Amniotic stem cell (primary cell): ENCODE data around the gene KIF19.

ENCODE experiments used
- DNase-seq: peaks from one replicate; lab custom pipeline; 2025; lab: John Stamatoyannopoulos, UW

Gene KIF19

GRCh38 chr17:74340470-74341023 is 14.5 kb downstream of the KIF19 start:
- DNase-seq: no peak

DNA sequence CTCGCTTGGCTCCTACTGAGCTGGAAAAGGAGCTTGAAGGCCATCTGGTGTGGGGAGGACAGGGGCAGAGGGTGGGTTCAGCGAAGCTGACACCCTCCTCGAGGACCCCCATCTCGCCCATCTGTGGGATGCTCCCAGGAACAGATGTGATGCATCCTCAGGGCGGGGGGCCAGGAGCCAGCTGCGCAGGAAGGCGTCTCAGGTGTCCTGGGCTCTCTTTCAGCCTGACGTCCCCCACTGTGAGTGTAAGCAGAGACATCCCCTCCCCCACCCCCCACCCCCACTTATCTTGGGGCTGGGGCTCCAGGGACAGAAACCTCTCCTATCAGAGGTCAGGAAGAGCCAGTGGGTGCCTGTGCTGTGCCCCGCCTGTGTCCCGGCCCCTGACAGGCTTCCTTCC is 16.2 kb downstream of the KIF19 start:
- no peak for DNase-seq

- no peak for DNase-seq
These were observed 17.1 kb downstream of the KIF19 start for GRCh38 chr17:74343121-74343520.

- no peak for DNase-seq
These were observed 17.7 kb downstream of the KIF19 start for GRCh38 chr17:74343526-74344284.

DNA sequence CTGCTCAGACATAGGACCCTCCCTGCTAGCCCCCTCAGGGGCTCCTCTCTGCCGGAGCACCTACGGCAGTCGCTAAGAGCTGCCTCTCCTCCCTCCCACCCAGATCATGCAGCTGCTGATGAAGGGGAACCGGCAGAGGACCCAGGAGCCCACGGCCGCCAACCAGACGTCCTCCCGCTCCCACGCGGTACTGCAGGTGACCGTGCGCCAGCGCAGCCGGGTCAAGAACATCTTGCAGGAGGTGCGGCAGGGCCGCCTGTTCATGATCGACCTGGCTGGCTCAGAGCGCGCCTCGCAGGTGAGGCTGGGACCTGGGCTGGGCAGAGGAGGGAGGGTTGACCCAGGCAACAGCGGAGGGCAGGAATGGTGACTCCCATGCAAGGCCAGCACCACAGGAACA is 18.6 kb downstream of the KIF19 start:
- no peak for DNase-seq

DNA sequence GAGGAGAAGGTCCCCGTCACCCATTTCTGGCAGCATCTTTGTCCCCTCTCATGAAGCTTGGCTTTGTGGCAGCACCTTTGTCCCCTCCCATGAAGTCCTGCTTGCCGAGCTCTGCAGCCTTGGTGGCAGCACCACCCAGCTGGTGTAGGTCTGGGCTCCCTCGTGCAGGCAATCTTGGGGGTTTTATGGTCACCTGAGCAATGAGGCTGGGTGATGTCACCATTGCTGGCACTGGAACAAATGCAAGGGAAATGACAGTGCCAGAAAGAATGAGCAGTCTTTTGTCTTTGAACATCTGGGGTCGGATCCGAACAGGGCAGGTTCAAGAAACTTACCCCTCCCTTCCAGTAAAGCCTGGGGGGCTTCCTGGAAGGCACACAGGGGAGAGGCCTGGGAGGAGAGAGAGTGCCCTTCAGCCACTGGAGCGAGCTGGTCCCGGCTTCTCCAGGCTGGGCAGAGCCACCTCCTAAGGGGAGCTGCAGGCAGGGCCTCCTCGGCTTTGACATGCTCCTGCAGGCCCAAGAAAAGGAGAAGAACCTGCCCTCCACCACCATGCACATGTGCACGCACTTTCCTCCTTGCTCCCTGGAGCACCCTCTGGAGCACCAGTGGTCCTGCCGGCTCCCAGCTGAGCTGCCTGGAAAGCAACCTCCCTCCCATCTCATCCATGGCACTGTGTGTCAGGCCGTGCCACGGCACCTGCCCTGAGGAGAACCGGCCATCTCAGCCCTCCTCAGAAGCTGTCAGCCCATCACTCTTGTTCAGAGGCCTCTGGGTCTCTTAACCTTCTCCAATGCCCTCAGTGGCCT is 19.6 kb downstream of the KIF19 start:
- DNase-seq: no peak

DNA sequence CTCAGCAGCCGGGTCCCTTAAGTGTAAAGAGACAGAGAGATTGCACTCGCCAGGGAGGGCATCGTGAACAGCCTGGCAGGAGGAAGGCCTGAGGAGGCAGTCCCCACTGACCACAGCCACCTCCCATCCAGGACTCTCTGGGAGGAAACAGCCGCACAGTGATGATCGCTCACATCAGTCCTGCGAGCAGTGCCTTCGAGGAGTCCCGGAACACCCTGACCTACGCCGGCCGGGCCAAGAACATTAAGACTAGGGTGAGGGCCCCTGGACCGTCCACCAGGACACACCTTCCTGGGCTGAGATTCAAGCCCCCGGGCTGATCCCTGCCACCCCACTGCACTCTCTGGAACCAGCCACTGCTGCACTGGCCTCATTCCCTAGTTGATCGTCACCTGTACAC is 21.6 kb downstream of the KIF19 start:
- DNase-seq: no peak

- no peak for DNase-seq
These were observed 23.1 kb downstream of the KIF19 start for GRCh38 chr17:74349120-74349519.

DNA sequence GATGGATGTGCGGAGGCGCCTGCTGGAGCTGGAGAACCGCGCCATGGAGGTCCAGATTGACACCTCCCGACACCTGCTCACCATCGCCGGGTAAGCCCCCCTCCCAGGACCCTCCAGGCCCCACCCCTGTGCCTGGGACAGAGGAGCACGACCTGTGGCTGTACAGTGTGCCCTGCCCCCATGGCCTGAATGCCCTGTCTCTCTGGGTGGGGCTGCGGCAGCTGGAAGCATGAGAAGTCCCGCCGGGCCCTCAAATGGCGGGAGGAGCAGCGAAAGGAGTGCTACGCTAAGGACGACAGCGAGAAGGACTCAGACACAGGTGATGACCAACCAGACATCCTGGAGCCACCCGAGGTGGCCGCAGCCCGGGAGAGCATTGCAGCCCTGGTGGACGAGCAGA is 24.5 kb downstream of the KIF19 start:
- no peak for DNase-seq

DNA sequence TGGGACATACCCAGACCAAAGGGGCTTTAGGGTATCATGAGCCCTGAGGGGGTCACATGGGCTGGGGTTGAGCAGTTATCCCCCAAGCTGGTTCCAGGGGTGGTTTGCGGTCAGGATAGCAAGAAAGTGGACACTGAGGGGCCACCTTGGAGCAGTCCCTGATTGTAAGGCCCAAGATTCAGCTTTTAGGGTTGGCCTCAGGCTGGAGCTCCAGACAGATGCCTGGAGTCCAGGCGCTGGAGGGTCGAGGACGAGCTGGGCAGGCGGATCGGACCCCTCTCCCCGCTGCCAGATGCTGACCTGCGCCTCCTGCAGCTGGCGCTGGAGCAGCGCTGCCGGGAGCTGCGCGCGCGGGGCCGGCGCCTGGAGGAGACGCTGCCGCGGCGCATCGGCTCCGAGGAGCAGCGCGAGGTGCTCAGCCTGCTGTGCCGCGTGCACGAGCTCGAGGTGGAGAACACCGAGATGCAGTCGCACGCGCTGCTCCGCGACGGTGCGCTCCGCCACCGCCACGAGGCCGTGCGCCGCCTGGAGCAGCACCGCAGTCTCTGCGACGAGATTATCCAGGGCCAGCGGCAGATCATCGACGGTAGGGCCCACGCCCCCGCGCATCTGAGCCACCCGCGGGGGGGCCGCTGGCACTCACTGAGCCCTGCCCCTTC is 25.7 kb downstream of the KIF19 start:
- DNase-seq: no peak

DNA sequence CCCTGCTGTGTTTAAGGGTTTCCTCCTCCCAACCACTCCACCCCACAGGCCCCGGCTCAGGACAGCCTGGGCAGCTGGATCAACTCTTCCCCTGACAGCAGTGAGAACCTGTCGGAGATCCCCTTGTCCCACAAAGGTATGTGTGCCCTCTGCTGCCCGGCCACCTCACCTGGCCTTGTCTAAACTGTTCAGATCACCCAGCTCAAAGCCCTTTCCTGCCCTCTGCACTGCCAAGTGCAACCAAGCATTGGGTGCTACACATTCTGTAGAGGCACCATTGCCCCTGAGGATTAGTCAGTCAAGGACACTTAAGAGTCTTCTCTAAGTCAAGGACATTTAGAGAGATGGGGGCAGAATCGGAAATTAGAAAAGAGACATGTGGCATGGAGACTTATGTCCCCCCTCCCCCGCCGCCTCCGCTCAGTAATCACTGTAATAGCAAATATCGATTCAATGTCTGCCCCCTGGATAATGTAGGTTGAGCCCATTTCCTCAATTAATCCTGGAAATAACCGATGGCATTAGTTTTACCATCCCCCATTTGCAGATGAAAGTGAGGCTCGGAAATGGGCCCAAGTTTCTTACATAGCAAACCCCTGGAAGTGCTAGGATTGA is 27.5 kb downstream of the KIF19 start:
- DNase-seq: no peak

DNA sequence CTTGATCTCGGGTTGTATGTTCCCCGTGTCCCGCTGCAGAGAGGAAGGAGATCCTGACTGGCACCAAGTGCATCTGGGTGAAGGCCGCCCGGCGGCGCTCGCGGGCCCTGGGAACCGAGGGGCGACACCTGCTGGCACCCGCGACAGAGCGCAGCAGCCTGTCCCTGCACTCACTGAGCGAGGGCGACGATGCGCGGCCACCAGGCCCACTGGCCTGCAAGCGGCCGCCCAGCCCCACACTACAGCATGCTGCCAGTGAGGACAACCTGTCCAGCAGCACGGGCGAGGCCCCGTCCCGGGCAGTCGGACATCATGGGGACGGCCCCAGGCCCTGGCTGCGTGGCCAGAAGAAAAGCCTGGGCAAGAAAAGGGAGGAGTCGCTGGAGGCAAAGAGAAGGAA is 28.1 kb downstream of the KIF19 start:
- no peak for DNase-seq

GRCh38 chr17:74354561-74354960 is 28.5 kb downstream of the KIF19 start:
- DNase-seq: no peak

GRCh38 chr17:74355065-74355464 is 29.0 kb downstream of the KIF19 start:
- DNase-seq: no peak

- no peak for DNase-seq
These were observed 30.8 kb downstream of the KIF19 start for GRCh38 chr17:74356646-74357465.

DNA sequence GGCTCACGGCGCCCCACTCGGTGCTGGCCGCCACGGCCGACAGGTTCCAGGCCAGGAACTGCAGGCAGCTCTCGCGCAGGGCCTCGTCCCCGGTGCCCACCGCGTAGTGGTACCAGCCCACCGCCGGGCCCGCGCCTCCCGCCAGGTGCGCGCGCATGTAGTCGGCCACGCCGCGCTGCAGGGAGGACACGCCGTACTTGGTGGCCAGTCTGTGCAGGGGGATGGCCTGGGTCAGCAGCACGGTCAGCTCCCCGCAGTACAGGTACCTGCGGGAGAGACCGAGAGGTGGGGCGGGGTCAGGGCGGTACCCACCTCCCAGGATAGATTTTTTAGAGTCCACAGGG is 31.4 kb downstream of the KIF19 start:
- no peak for DNase-seq

DNA sequence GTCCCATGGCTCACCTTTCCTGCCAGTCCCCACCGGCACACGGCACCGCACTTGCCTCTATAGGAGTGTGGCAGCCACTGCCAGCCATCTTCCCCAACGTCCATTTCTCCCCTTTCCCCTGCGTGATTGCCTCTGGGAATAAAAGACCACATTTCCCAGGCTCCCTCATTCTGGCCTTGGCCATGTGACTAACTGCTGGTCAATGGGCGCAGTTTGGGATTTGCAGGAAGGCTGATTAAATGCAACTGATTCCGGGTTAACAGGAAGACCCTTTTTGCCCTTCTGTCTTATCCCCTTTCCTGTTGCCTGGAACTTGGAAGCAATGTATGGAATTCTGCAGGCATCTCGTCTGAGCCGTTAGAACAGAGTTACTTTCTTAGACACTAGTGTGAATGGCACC is 32.7 kb downstream of the KIF19 start:
- no peak for DNase-seq

DNA sequence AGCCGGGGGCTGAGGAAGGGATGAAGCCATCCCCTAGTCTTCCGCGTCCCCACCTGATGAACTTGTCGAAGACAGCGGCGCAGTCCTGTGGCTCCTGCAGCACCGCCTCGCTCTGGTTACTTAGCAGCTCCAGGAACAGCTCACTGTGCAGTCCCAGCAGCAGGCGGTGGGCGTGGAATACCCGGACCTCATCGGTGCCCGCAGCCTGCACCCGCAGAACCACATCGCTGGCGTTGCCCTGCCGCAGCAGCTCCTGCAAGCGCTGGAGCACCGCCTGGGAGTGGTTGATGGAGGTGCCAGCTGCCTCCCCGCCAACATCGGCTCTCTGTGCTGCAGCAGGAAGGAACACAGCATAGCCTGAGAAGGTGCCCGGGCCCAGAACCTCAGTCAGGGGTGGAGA is 33.9 kb downstream of the KIF19 start:
- no peak for DNase-seq

DNA sequence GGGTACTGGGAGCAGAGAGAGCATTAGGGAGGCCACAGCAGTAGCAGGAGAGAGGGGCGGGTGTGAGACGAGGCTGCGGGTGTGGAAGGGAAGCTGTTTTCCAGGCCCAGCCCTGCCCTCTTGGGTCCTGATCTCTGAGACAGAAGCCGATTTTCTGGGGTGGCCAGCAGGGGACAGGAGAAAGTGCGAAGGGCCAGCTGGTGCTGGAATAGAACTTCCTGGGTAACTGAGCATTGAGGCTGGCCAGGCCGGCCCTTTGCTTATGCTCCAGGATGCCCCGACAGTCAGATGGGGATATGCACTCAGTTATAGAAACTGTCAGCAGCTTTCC is 34.8 kb downstream of the KIF19 start:
- DNase-seq: no peak

- no peak for DNase-seq
These were observed 35.4 kb downstream of the KIF19 start, which contains the start of gene BTBD17 for GRCh38 chr17:74361230-74362068. TSS of gene BTBD17 (minus strand) at chr17:74361868. CDS start at chr17:74361819, 49 bp downstream.

GRCh38 chr17:74362069-74362405 is 36.0 kb downstream of the KIF19 start:
- no peak for DNase-seq
